Peyer's patch (tissue), 4 donors: Measurements from ENCODE around the gene TMTC4. TPM values are rescaled to one million over a fixed set of nuclear protein-coding genes. Genes with fewer than 3 reads are reported as not detected.

Experiments used
- DNase-seq, 3 donors: peaks; one replicate each; pipeline ENCODE4 v3.0.0-alpha.2; 2017 to 2019
- H3K27ac ChIP-seq, 4 donors: fragments of 200-600 bp; sonication (generic); one replicate each; pipeline ENCODE4 v1.5.1; 2016 to 2019
- H3K27me3 ChIP-seq, 2 donors: fragments of 200-600 bp; sonication (generic); one replicate each; pipeline ENCODE4 v1.5.1; 2019
- H3K36me3 ChIP-seq, 3 donors: fragments of 200-600 bp; sonication (generic); one replicate each; pipeline ENCODE4 v1.5.1; 2016 to 2019
- H3K4me1 ChIP-seq, 4 donors: fragments of 200-600 bp; sonication (generic); one replicate each; pipeline ENCODE4 v1.5.1; 2016 to 2019
- H3K4me3 ChIP-seq, 4 donors: fragments of 200-600 bp; sonication (generic); 1 replicate in 3 of 4; 2 replicates in 1 of 4; pipeline ENCODE4 v1.5.1; 2016 to 2019; ENCODE audit warnings: mild to moderate bottlenecking in 1 of 4
- H3K9me3 ChIP-seq, 4 donors: fragments of 200-600 bp; sonication (generic); one replicate each; pipeline ENCODE4 v1.5.1; 2016 to 2019; ENCODE audit warnings: mild to moderate bottlenecking in 1 of 4
- CTCF ChIP-seq, 6 experiments: fragments of 450-650 bp in 4 of 6; fragments of 200-600 bp in 2 of 6; sonication (generic) in 1 of 6; IDR thresholded peaks; one replicate each; pipeline ENCODE4 v1.5.1; 2017 to 2019; ENCODE audit warnings: antibody characterized with exemption in 6 of 6, mild to moderate bottlenecking in 3 of 6, moderate library complexity in 1 of 6
- POLR2A ChIP-seq, 2 donors: fragments of 450-650 bp; IDR thresholded peaks; one replicate each; pipeline ENCODE4 v1.5.1; 2017; ENCODE audit warnings: antibody characterized with exemption in 2 of 2, mild to moderate bottlenecking in 2 of 2, moderate library complexity in 2 of 2
- total RNA-seq, 4 donors: library from RNA; depleted of rRNA; stranded (reverse); fragments of >200 nt; gene quantifications; one replicate each; pipeline ENCODE4 v1.1.0, GENCODE V29; 2016

TMTC4 gene
- total RNA-seq, 4 donors from 2014 or later = 29.7 to 36.6 (median 33.7) TPM

- DNase-seq = no peak
- Histone ChIP-seq H3K27me3 (no peaks in the 10 kb centered on the region), H3K9me3 (no peaks in the 10 kb centered on the region), H3K36me3 (peaks cover 0 to 14% (median 0%) of the 10 kb centered on the region in 3 donors), H3K4me1 (peaks cover 0 to 3% (median 0%) of the 10 kb centered on the region in 4 donors), H3K27ac (peak overlapping the region in 2 of 4 donors; percentile 18 to 58), H3K4me3 (no peak overlapping the region)
- no peak for TF ChIP-seq CTCF (IDR thresholded peaks at IDR 0.05)
- TF ChIP-seq POLR2A (IDR thresholded peaks at IDR 0.05) = no peak
Measured at GRCh38 chr13:100610391-100611347, 63.9 kb downstream of the TMTC4 start.

DNA sequence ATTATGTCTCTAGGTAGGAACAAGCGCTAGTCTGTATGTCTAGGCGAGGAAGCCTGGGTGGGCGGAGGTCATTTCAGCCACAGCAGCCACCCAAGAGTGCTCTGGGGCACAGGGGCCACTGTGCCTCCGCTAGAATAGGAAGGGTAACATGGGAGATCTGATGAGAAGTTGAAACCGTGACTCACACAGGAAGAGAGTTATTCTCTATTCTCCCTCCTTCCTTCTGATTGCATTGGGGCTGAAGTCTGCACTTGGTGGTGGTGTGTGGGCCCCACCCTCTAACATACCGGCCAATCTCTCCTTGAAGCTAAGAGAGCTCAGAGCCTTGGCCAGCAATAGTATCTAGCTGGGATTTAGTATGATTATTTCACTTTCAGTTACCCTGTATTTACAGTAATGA lies 65.7 kb downstream of the TMTC4 start:
- Histone ChIP-seq H3K27ac (peak overlapping the region in 2 of 4 donors; percentile 43 to 68), H3K4me3 (no peak overlapping the region), H3K4me1 (peaks cover 0 to 3% (median 0%) of the 10 kb centered on the region in 4 donors), H3K27me3 (no peaks in the 10 kb centered on the region), H3K36me3 (peaks cover 0 to 14% (median 0%) of the 10 kb centered on the region in 3 donors), H3K9me3 (no peaks in the 10 kb centered on the region)
- peak in 2 of 3 donors; percentile 53 to 72 for DNase-seq
- no peak for TF ChIP-seq POLR2A (IDR thresholded peaks at IDR 0.05)
- no peak for TF ChIP-seq CTCF (IDR thresholded peaks at IDR 0.05)

GRCh38 chr13:100608489-100608888 lies 66.1 kb downstream of the TMTC4 start:
- H3K9me3 ChIP-seq = no peaks in the 10 kb centered on the region
- DNase-seq = no peak
- H3K4me1 ChIP-seq = peaks cover 0 to 3% (median 0%) of the 10 kb centered on the region in 4 donors
- TF ChIP-seq POLR2A (IDR thresholded peaks at IDR 0.05) (no peak), CTCF (IDR thresholded peaks at IDR 0.05) (no peak)
- H3K4me3 ChIP-seq = no peak overlapping the region
- H3K27ac ChIP-seq = peak overlapping the region in 2 of 4 donors; percentile 43 to 68
- H3K36me3 ChIP-seq = peaks cover 0 to 14% (median 0%) of the 10 kb centered on the region in 3 donors
- H3K27me3 ChIP-seq = no peaks in the 10 kb centered on the region

GRCh38 chr13:100604918-100605710 lies 69.5 kb downstream of the TMTC4 start:
- H3K36me3 ChIP-seq = peaks cover 0 to 4% (median 0%) of the 10 kb centered on the region in 3 donors
- TF ChIP-seq CTCF (IDR thresholded peaks at IDR 0.05) (no peak), POLR2A (IDR thresholded peaks at IDR 0.05) (no peak)
- no peak overlapping the region for H3K4me3 ChIP-seq
- no peak for DNase-seq
- H3K4me1 ChIP-seq = peaks cover 0 to 3% (median 0%) of the 10 kb centered on the region in 4 donors
- no peak overlapping the region for H3K27ac ChIP-seq
- no peaks in the 10 kb centered on the region for H3K9me3 ChIP-seq
- no peaks in the 10 kb centered on the region for H3K27me3 ChIP-seq

DNA sequence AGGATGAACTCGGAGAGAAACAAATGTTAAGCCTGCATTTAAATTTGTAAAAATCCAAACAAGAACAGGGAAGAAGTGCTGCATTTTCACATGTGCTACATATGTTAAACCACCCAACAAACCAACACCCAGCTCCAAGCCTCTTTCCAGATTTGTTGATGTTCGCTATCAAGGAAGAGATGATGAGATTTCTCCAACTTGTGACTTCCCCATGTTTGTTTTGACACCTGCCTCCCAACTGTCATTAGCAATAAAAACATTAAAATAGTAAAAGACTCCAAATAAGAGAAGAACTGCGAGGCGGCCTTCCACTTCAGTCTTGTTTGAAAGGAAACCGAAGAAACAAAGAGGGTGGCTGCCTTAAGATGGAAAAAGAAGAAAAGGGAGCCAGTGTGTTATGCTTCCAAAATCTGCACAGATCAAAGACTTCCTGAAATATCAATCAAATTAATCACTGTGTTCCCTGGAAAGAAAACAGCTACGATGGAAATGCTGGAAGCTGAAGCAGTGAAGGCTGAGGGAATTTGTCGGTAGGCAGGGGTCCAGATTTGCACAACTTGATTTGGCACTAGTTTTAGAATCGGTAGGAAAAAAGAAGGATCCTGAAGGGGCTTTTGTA lies 72.0 kb downstream of the TMTC4 start:
- no peaks in the 10 kb centered on the region for H3K27me3 ChIP-seq
- no peak for DNase-seq

More for the DNA sequence above, 72.0 kb downstream of the TMTC4 start:
- TF ChIP-seq CTCF (IDR thresholded peaks at IDR 0.05) = no peak
- no peak for TF ChIP-seq POLR2A (IDR thresholded peaks at IDR 0.05)
- Histone ChIP-seq H3K27ac (no peak overlapping the region), H3K36me3 (no peaks in the 10 kb centered on the region), H3K4me3 (no peak overlapping the region), H3K9me3 (no peaks in the 10 kb centered on the region), H3K4me1 (no peaks in the 10 kb centered on the region)
